HG02973 (cell line): ENCODE measurements around the gene TMEM37.

Experiments
- ATAC-seq: cut with Tn5 transposase; IDR thresholded peaks from one replicate; pipeline ENCODE4 v1.9.1; 2021; ENCODE audit warnings: moderate library complexity; ENCODE audit not compliant: unreplicated experiment

Gene TMEM37

GRCh38 chr2:119475857-119476244 is 44.2 kb downstream of the TMEM37 start:
- no peak for ATAC-seq

- ATAC-seq, result peak; percentile 81
Observed at GRCh38 chr2:119476301-119477112, 44.9 kb downstream of the TMEM37 start.

GRCh38 chr2:119477113-119477505 is 45.5 kb downstream of the TMEM37 start:
- no peak for ATAC-seq

GRCh38 chr2:119478188-119478977 is 46.7 kb downstream of the TMEM37 start:
- no peak for ATAC-seq

GRCh38 chr2:119478978-119479295 is 47.3 kb downstream of the TMEM37 start:
- ATAC-seq, result no peak

- no peak for ATAC-seq
Observed at GRCh38 chr2:119480184-119480583, 48.5 kb downstream of the TMEM37 start.

GRCh38 chr2:119480718-119481142 is 49.1 kb downstream of the TMEM37 start:
- ATAC-seq, result no peak

GRCh38 chr2:119481501-119482455 is 50.1 kb downstream of the TMEM37 start:
- no peak for ATAC-seq

- ATAC-seq, result no peak
Observed at GRCh38 chr2:119482481-119483394, 51.1 kb downstream of the TMEM37 start.

- no peak for ATAC-seq
Observed at GRCh38 chr2:119483395-119483753, 51.7 kb downstream of the TMEM37 start.

- ATAC-seq, result no peak
Observed at GRCh38 chr2:119483896-119484718, 52.5 kb downstream of the TMEM37 start.

GRCh38 chr2:119484834-119485233 is 53.2 kb downstream of the TMEM37 start:
- ATAC-seq, result no peak

- no peak for ATAC-seq
Observed at GRCh38 chr2:119485336-119486110, 53.9 kb downstream of the TMEM37 start.

- ATAC-seq, result no peak
Observed at GRCh38 chr2:119486196-119486827, 54.7 kb downstream of the TMEM37 start.

GRCh38 chr2:119486886-119487285 is 55.2 kb downstream of the TMEM37 start:
- ATAC-seq, result no peak

GRCh38 chr2:119487434-119488244 is 56.0 kb downstream of the TMEM37 start:
- ATAC-seq, result peak; percentile 70
